Transverse colon (tissue), 4 donors: ENCODE results near the gene COG5. TPM values are rescaled to one million over a fixed set of nuclear protein-coding genes. Genes with fewer than 3 reads are reported as not detected.
A peak's percentile ranks its signal among the peaks of the same experiment; 100 is the strongest.

ENCODE experiments used
- DNase-seq: peaks from one replicate; pipeline ENCODE4 v3.0.0-alpha.2; 2019
- H3K27ac ChIP-seq, 4 donors: fragments of 200-600 bp; sonication (generic); 2 replicates each; pipeline ENCODE4 v1.5.1; 2016 to 2018; ENCODE audit warnings: inconsistent platforms in 4 of 4
- H3K27me3 ChIP-seq: fragments of 200-600 bp; sonication (generic); 2 replicates; pipeline ENCODE4 v1.5.1; 2017; ENCODE audit warnings: inconsistent platforms
- H3K36me3 ChIP-seq, 4 donors: fragments of 200-600 bp; sonication (generic); 2 replicates each; pipeline ENCODE4 v1.5.1; 2017 to 2019; ENCODE audit warnings: inconsistent platforms in 4 of 4
- H3K4me1 ChIP-seq, 4 donors: fragments of 200-600 bp; sonication (generic); 2 replicates each; pipeline ENCODE4 v1.5.1; 2017 to 2020; ENCODE audit warnings: inconsistent platforms in 4 of 4
- H3K4me3 ChIP-seq, 4 donors: fragments of 200-600 bp; sonication (generic); 1 replicate in 1 of 4; 2 replicates in 3 of 4; pipeline versions ENCODE4 v1.5.1 to v1.6.1; 2017 to 2019; ENCODE audit warnings: inconsistent platforms in 4 of 4
- H3K9me3 ChIP-seq, 2 donors: fragments of 200-600 bp; sonication (generic); 2 replicates each; pipeline ENCODE4 v1.5.1; 2017 to 2019; ENCODE audit warnings: inconsistent platforms in 2 of 2
- CTCF ChIP-seq, 5 experiments: fragments of 200-600 bp in 3 of 5; fragments of 450-650 bp in 2 of 5; sonication (generic) in 3 of 5; IDR thresholded peaks; 1 replicate in 2 of 5; 2 replicates in 3 of 5; pipeline ENCODE4 v1.5.1; 2016 to 2017; ENCODE audit warnings: antibody characterized with exemption in 5 of 5, inconsistent platforms in 3 of 5, mild to moderate bottlenecking in 2 of 5, moderate library complexity in 1 of 5
- EP300 ChIP-seq: sonication (generic); formaldehyde crosslinking; IDR thresholded peaks from one replicate; pipeline ENCODE4 v1.6.1; 2017; ENCODE audit warnings: antibody characterized with exemption, low read depth
- POLR2A ChIP-seq: fragments of 450-650 bp; IDR thresholded peaks from one replicate; pipeline ENCODE4 v1.6.1; 2016; ENCODE audit warnings: antibody characterized with exemption, mild to moderate bottlenecking, moderate library complexity
- POLR2AphosphoS5 ChIP-seq, 3 donors: sonication (generic); formaldehyde crosslinking; IDR thresholded peaks; one replicate each; pipeline ENCODE4 v1.6.1; 2016; ENCODE audit warnings: antibody characterized with exemption in 3 of 3
- WGBS, 2 donors: methylation state at CpG; one replicate each; pipeline ENCODE4 v1.1.5; 2018; ENCODE audit warnings: low coverage in 1 of 2; 5-methylcytosine and 5-hydroxymethylcytosine counted together
- in situ Hi-C, 4 donors: fragments of 200-750 bp; cut with MboI; loops; one replicate each; pipeline versions ENCODE4 v1.15.0 to v1.15.1; 2017; ENCODE audit warnings: low sequenced_read_pairs in 3 of 4, low pct_ligation_motif_present in 1 of 4, low pct_unique_long_range_greater_than_20kb in 1 of 4
- intact Hi-C: fragments of 100-400 bp; cut with DNase I; formaldehyde crosslinking; loops from one replicate; pipeline ENCODE4 v1.15.1; 2023; ENCODE audit warnings: low total_unique reads
- total RNA-seq, 4 donors: library from RNA; depleted of rRNA; stranded (reverse); fragments of >200 nt; gene quantifications; one replicate each; pipeline ENCODE4 v1.1.0, GENCODE V29; 2016

The COG5 gene
- total RNA-seq, 4 donors from 2014 or later, result 15.7 to 48.2 (median 35.7) TPM

GRCh38 chr7:107463139-107464078 is 100.3 kb downstream of the COG5 start:
- peak; percentile 54 for DNase-seq
- 77 to 90% methylated on average over 3 to 6 of the region's 6 CpGs for WGBS, 2 donors
- no peaks in the 10 kb centered on the region for H3K4me1 ChIP-seq
- H3K4me3 ChIP-seq, result no peak overlapping the region
- no peaks in the 10 kb centered on the region for H3K27me3 ChIP-seq
- peaks cover 0 to 2% (median 0%) of the 10 kb centered on the region in 4 donors for H3K36me3 ChIP-seq
- intact Hi-C loops (loop anchor here (2.0 to 5.0 kb wide), 3 partner anchors 264 to 1054 kb away; no protein-coding TSS in a partner anchor), in situ Hi-C loops (loop anchor here in 3 of 4 donors (10.0 to 25.0 kb wide), 3 partner anchors 261 to 424 kb away; partner anchors contain the start of gene DLD (in 1 of the 3))
- H3K9me3 ChIP-seq, result no peaks in the 10 kb centered on the region
- H3K27ac ChIP-seq, result no peak overlapping the region
- TF ChIP-seq CTCF (IDR thresholded peaks at IDR 0.05), result peak; percentile 63 to 73 (median 69)
- TF ChIP-seq EP300, result no peak

- H3K9me3 ChIP-seq, result no peaks in the 10 kb centered on the region
- H3K4me3 ChIP-seq, result no peak overlapping the region
- no peaks in the 10 kb centered on the region for H3K27me3 ChIP-seq
- peaks cover 0 to 7% (median 0%) of the 10 kb centered on the region in 4 donors for H3K36me3 ChIP-seq
- no peak for DNase-seq
- H3K4me1 ChIP-seq, result no peaks in the 10 kb centered on the region
- intact Hi-C loops, result loop anchor here (2.0 to 5.0 kb wide), 3 partner anchors 265 to 1055 kb away; no protein-coding TSS in a partner anchor
- in situ Hi-C loops, result loop anchor here in 3 of 4 donors (10.0 to 25.0 kb wide), 3 partner anchors 263 to 425 kb away; partner anchors contain the start of gene DLD (in 1 of the 3)
- H3K27ac ChIP-seq, result no peak overlapping the region
- no peak for TF ChIP-seq POLR2A
- TF ChIP-seq POLR2AphosphoS5 (IDR thresholded peaks at IDR 0.05), result no peak
- TF ChIP-seq EP300, result no peak
- no peak for TF ChIP-seq CTCF (IDR thresholded peaks at IDR 0.05)
- 60 to 81% methylated on average over 1 to 2 of the region's 2 CpGs for WGBS, 2 donors
Observed at GRCh38 chr7:107461938-107462533, 101.7 kb downstream of the COG5 start.

GRCh38 chr7:107453388-107453787 is 110.3 kb downstream of the COG5 start:
- no peak for DNase-seq
- no peak for TF ChIP-seq POLR2AphosphoS5 (IDR thresholded peaks at IDR 0.05)
- TF ChIP-seq EP300, result no peak
- no peak for TF ChIP-seq CTCF (IDR thresholded peaks at IDR 0.05)
- no peak for TF ChIP-seq POLR2A
- in situ Hi-C loops, result loop anchor here in 3 of 4 donors (10.0 to 25.0 kb wide), 2 partner anchors 271 to 434 kb away; partner anchors contain the start of gene DLD (in 1 of the 3)
- 91 to 93% methylated on average over 1 of the region's 1 CpG for WGBS, 2 donors
- intact Hi-C loops, result no loop called here
- Histone ChIP-seq H3K4me1 (no peaks in the 10 kb centered on the region), H3K27me3 (no peaks in the 10 kb centered on the region), H3K4me3 (no peak overlapping the region), H3K36me3 (peaks cover 0 to 6% (median 0%) of the 10 kb centered on the region in 4 donors), H3K27ac (no peak overlapping the region), H3K9me3 (no peaks in the 10 kb centered on the region)

DNA sequence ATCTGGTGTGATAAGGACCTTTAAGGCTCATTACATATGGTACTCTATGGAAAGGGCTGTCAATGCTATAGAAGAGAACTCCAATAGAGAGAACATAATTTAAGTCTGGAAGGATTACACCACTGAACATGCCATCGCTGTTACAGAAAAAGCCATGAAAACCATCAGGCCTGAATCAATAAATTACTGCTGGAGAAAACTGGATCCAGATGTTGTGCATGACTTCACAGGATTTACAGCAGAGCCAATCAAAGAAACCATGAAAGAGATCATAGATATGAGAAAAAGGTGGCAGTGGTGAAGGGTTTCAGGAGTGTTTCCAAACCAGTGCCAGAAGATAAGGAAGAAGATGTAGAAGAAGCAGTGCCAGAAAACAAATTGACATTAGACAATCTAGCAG is 112.8 kb downstream of the COG5 start:
- intact Hi-C loops (no loop called here), in situ Hi-C loops (loop anchor here in 3 of 4 donors (10.0 to 25.0 kb wide), 2 partner anchors 274 to 436 kb away; partner anchors contain the start of gene DLD (in 1 of the 3))
- no peak for DNase-seq
- Histone ChIP-seq H3K27me3 (no peaks in the 10 kb centered on the region), H3K27ac (no peak overlapping the region), H3K9me3 (no peaks in the 10 kb centered on the region), H3K36me3 (no peaks in the 10 kb centered on the region), H3K4me1 (no peaks in the 10 kb centered on the region), H3K4me3 (no peak overlapping the region)
- WGBS, 2 donors, result 100% methylated on average over 1 of the region's 1 CpG
- TF ChIP-seq POLR2AphosphoS5 (IDR thresholded peaks at IDR 0.05) (no peak), EP300 (no peak), POLR2A (no peak), CTCF (IDR thresholded peaks at IDR 0.05) (no peak)
